Activated T-cell treated with anti-CD3 and anti-CD28 coated beads, Interleukin-2, amount 50 U/mL, for 24 hours (primary cell): ENCODE results near the gene ADAMTSL1.

Source experiments
- DNase-seq: peaks from one replicate; pipeline ENCODE4 v3.0.0-alpha.2; 2020
- H3K27ac Mint-ChIP-seq: 2 replicates; pipeline ENCODE4 v1.8.0; 2020; ENCODE audit warnings: mild to moderate bottlenecking, mixed read lengths
- H3K27me3 Mint-ChIP-seq: 2 replicates; pipeline ENCODE4 v1.8.0; 2020; ENCODE audit warnings: mixed read lengths
- H3K36me3 Mint-ChIP-seq: 2 replicates; pipeline ENCODE4 v1.8.0; 2020; ENCODE audit warnings: low read depth, mixed read lengths
- H3K4me1 Mint-ChIP-seq: 2 replicates; pipeline ENCODE4 v1.8.0; 2020; ENCODE audit warnings: low read depth, mixed read lengths
- H3K4me3 Mint-ChIP-seq: 2 replicates; pipeline ENCODE4 v1.8.0; 2020; ENCODE audit warnings: mild to moderate bottlenecking, moderate library complexity, mixed read lengths
- H3K9me3 Mint-ChIP-seq: 2 replicates; pipeline ENCODE4 v1.8.0; 2020; ENCODE audit warnings: mixed read lengths

Gene ADAMTSL1, protein sequence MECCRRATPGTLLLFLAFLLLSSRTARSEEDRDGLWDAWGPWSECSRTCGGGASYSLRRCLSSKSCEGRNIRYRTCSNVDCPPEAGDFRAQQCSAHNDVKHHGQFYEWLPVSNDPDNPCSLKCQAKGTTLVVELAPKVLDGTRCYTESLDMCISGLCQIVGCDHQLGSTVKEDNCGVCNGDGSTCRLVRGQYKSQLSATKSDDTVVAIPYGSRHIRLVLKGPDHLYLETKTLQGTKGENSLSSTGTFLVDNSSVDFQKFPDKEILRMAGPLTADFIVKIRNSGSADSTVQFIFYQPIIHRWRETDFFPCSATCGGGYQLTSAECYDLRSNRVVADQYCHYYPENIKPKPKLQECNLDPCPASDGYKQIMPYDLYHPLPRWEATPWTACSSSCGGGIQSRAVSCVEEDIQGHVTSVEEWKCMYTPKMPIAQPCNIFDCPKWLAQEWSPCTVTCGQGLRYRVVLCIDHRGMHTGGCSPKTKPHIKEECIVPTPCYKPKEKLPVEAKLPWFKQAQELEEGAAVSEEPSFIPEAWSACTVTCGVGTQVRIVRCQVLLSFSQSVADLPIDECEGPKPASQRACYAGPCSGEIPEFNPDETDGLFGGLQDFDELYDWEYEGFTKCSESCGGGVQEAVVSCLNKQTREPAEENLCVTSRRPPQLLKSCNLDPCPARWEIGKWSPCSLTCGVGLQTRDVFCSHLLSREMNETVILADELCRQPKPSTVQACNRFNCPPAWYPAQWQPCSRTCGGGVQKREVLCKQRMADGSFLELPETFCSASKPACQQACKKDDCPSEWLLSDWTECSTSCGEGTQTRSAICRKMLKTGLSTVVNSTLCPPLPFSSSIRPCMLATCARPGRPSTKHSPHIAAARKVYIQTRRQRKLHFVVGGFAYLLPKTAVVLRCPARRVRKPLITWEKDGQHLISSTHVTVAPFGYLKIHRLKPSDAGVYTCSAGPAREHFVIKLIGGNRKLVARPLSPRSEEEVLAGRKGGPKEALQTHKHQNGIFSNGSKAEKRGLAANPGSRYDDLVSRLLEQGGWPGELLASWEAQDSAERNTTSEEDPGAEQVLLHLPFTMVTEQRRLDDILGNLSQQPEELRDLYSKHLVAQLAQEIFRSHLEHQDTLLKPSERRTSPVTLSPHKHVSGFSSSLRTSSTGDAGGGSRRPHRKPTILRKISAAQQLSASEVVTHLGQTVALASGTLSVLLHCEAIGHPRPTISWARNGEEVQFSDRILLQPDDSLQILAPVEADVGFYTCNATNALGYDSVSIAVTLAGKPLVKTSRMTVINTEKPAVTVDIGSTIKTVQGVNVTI (N-terminal part only)

DNA sequence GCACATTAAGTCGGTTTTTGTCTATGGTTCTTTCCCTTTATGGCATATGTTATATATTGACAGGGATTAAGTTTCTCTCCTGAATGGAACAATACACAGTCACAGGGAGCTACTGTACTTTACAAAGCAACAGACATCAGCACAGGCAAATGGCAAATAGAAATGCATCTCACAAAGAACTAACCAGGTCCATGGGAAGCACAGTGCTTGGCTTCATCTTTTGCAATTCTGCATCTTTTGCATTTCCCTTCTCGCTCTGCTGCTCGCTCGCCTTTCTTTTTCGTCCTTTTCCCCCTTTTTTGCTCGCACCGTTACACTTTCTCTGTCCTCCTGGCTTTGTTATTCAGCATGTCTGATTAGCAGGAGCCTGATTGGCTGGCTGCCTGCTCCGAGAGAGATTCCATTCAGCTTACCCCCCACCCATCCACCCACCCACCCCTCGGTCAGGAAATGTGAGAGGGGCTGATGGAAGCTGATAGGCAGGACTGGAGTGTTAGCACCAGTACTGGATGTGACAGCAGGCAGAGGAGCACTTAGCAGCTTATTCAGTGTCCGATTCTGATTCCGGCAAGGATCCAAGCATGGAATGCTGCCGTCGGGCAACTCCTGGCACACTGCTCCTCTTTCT lies at the start of gene ADAMTSL1:
Gene ADAMTSL1 (plus strand): TSS at position 502 of the 628 bp plus-strand sequence. CDS start 80 bp downstream, at position 582.
- no peaks in the 10 kb centered on the region for H3K9me3 Mint-ChIP-seq
- peaks cover 34% of the 10 kb centered on the region for H3K27me3 Mint-ChIP-seq
- H3K36me3 Mint-ChIP-seq, result no peaks in the 10 kb centered on the region
- no peak for DNase-seq
- no peak within 1 kb of the TSS for H3K27ac Mint-ChIP-seq
- H3K4me3 Mint-ChIP-seq, result no peak within 1 kb of the TSS
- peaks cover 1% of the 10 kb centered on the region for H3K4me1 Mint-ChIP-seq

DNA sequence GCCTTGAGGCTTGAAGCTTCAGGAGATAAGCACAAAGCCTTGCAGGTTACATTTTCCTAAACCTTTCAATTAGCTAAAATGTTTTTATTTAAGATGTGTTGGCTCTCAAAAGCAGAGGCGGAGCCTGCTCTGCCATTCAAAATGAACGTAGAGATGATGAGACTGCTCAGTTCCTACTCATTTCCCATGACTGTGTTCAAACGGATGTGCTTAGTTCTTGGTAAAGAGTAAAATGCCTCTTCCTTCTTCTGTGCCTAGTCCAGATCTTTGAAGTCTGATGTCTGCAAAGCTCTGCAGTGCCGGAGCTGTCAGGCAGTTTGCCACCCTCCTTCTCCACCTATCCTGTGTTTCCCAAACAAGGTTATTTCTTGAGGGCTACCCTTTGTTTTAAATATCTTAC lies 46.3 kb upstream of the ADAMTSL1 start:
- no peaks in the 10 kb centered on the region for H3K9me3 Mint-ChIP-seq
- no peaks in the 10 kb centered on the region for H3K36me3 Mint-ChIP-seq
- no peaks in the 10 kb centered on the region for H3K4me1 Mint-ChIP-seq
- H3K4me3 Mint-ChIP-seq, result no peak overlapping the region
- no peak overlapping the region for H3K27ac Mint-ChIP-seq
- H3K27me3 Mint-ChIP-seq, result no peaks in the 10 kb centered on the region
- no peak for DNase-seq

DNA sequence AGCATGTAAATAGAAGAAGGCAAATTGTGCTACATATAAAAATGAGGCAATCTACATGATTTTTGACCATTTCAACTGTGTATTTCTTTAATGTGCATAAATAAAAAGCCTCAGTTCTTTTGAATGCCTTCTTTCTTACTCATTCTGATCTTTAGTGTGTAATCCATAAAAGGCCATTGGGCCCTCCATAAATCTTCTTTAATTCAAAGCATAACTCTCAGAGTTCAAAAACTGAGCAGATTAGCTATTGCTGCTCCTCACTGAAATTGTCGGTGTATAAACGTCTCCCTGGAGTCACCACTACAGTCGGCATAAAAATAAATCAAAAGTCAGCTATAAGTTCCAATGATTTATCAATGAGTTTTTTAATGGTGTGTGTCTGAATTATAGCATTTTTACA lies 45.3 kb upstream of the ADAMTSL1 start:
- Mint-ChIP-seq H3K4me3 (no peak overlapping the region), H3K9me3 (no peaks in the 10 kb centered on the region), H3K27ac (no peak overlapping the region), H3K4me1 (no peaks in the 10 kb centered on the region), H3K36me3 (no peaks in the 10 kb centered on the region), H3K27me3 (no peaks in the 10 kb centered on the region)
- DNase-seq, result no peak

GRCh38 chr9:18429070-18429469 lies 44.9 kb upstream of the ADAMTSL1 start:
- no peaks in the 10 kb centered on the region for H3K27me3 Mint-ChIP-seq
- H3K4me3 Mint-ChIP-seq, result no peak overlapping the region
- H3K36me3 Mint-ChIP-seq, result no peaks in the 10 kb centered on the region
- H3K27ac Mint-ChIP-seq, result no peak overlapping the region
- DNase-seq, result no peak
- no peaks in the 10 kb centered on the region for H3K4me1 Mint-ChIP-seq
- H3K9me3 Mint-ChIP-seq, result no peaks in the 10 kb centered on the region

DNA sequence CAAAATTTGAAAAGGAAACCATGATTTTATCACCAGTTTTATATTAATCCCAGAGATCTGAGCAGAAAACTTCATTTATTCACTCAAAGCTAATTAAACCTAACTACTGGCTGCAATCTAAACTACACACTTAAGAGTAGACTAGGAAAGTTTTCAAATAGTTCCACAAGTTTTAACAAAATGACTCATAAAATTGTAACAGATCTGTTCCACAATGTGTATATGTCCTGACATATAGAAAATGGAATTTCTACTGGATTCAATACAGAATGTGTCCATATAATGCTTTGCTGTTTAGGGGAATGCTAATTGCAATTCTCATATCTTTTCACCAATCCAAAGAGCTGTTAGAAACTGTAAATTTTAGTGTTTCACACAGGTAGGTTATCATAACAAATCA lies 40.3 kb upstream of the ADAMTSL1 start:
- Mint-ChIP-seq H3K36me3 (no peaks in the 10 kb centered on the region), H3K9me3 (no peaks in the 10 kb centered on the region), H3K4me3 (no peak overlapping the region), H3K27ac (no peak overlapping the region), H3K27me3 (peaks cover 29% of the 10 kb centered on the region), H3K4me1 (no peaks in the 10 kb centered on the region)
- no peak for DNase-seq

- no peaks in the 10 kb centered on the region for H3K9me3 Mint-ChIP-seq
- H3K27ac Mint-ChIP-seq, result no peak overlapping the region
- H3K4me3 Mint-ChIP-seq, result no peak overlapping the region
- H3K36me3 Mint-ChIP-seq, result no peaks in the 10 kb centered on the region
- peaks cover 35% of the 10 kb centered on the region for H3K27me3 Mint-ChIP-seq
- DNase-seq, result no peak
- H3K4me1 Mint-ChIP-seq, result no peaks in the 10 kb centered on the region
Observed at GRCh38 chr9:18437315-18438201, 36.4 kb upstream of the ADAMTSL1 start.

GRCh38 chr9:18438300-18438925 lies 35.5 kb upstream of the ADAMTSL1 start:
- Mint-ChIP-seq H3K27me3 (peaks cover 35% of the 10 kb centered on the region), H3K36me3 (no peaks in the 10 kb centered on the region), H3K4me3 (no peak overlapping the region), H3K9me3 (no peaks in the 10 kb centered on the region), H3K27ac (no peak overlapping the region), H3K4me1 (no peaks in the 10 kb centered on the region)
- DNase-seq, result no peak

GRCh38 chr9:18438951-18439350 lies 35.0 kb upstream of the ADAMTSL1 start:
- Mint-ChIP-seq H3K27me3 (peaks cover 35% of the 10 kb centered on the region), H3K36me3 (no peaks in the 10 kb centered on the region), H3K9me3 (no peaks in the 10 kb centered on the region), H3K27ac (no peak overlapping the region), H3K4me3 (no peak overlapping the region), H3K4me1 (no peaks in the 10 kb centered on the region)
- no peak for DNase-seq

- DNase-seq, result no peak
- Mint-ChIP-seq H3K27me3 (peaks cover 25% of the 10 kb centered on the region), H3K4me3 (no peak overlapping the region), H3K9me3 (no peaks in the 10 kb centered on the region), H3K36me3 (no peaks in the 10 kb centered on the region), H3K27ac (no peak overlapping the region), H3K4me1 (no peaks in the 10 kb centered on the region)
Observed at GRCh38 chr9:18441261-18441660, 32.7 kb upstream of the ADAMTSL1 start.

DNA sequence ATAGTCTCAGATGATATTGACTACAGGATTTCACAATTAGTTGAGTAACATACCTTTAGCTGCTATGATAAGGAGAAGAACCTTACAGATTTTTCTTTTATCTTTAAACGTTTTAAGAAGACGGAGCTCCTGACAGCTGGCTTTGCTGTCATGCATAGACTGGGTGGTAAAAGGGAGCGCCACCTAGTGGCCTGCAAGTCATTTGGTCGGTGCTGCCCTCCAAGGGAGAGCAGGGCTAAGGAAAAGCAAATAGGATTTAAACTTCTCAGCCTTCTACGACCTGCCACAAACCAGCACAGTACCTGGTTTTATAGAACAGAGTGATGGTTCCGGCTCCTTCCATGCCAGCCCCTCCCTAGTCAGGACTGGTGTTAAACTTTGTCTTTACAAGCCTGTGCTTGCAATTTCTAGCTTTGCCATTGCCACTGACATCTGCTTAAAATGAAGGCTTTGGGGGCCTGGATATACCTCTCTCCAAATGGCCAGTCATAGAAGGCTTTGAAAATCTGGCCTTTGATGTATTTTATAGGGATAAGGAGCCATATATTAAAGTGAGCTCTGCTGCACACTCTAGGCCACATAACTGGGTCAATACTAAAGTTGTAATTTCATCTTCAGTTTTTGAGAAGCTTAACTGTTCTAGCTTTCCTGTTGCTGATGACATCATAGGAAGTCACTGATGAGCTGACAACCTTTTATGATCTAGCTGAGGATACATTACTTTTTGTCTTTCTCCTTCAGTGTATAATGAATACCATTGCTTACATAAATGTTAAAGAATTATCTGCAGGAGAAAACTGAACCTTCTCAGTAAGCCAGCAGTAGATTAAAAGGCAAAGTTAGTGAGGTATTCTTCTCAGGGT lies 31.1 kb upstream of the ADAMTSL1 start:
- H3K27ac Mint-ChIP-seq, result no peak overlapping the region
- DNase-seq, result peak; percentile 42
- no peak overlapping the region for H3K4me3 Mint-ChIP-seq
- H3K36me3 Mint-ChIP-seq, result no peaks in the 10 kb centered on the region
- peaks cover 13% of the 10 kb centered on the region for H3K27me3 Mint-ChIP-seq
- no peaks in the 10 kb centered on the region for H3K9me3 Mint-ChIP-seq
- H3K4me1 Mint-ChIP-seq, result no peaks in the 10 kb centered on the region

DNA sequence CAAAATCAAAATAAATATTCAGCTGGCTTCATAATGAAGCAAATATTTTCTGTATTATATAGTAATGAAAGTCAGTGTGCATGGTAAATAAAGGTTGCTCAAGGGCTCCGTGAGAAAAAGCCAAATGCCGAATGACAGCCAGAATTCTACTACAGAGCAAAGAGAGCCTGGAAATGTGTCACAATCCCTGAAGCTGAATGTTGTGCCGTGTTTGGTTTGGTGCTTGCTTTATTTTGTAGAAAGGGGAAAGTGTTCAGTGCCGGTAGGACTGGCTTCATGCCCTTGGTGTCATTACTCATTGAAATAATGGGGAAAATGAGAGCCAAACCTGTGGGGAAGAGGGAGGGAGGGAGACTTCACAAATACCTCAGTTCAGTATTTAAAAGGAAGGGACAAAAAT lies 26.8 kb upstream of the ADAMTSL1 start:
- no peaks in the 10 kb centered on the region for H3K4me1 Mint-ChIP-seq
- H3K27me3 Mint-ChIP-seq, result peaks cover 2% of the 10 kb centered on the region
- no peaks in the 10 kb centered on the region for H3K9me3 Mint-ChIP-seq
- H3K36me3 Mint-ChIP-seq, result no peaks in the 10 kb centered on the region
- H3K27ac Mint-ChIP-seq, result no peak overlapping the region
- DNase-seq, result no peak
- no peak overlapping the region for H3K4me3 Mint-ChIP-seq

DNA sequence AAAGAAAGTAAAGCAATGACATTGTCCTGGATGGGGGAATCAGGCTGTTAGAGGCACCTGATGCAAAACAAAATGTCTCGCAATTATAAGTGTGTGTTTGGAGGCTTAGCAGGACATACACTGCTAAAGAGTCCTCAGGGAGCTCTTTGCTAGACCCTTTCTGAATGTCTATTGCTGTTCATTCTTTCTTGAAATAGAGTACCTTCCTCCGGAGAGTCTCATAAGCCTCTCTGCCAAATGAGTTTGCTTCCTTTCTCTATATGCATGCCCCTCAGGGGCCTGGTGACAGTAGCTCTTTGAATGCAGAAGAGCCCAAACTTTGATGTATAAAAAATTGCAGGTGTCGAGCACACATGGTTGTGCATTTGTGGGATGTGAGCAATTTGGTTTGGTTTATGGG lies 26.4 kb upstream of the ADAMTSL1 start:
- H3K4me3 Mint-ChIP-seq, result no peak overlapping the region
- H3K27me3 Mint-ChIP-seq, result peaks cover 2% of the 10 kb centered on the region
- H3K4me1 Mint-ChIP-seq, result no peaks in the 10 kb centered on the region
- no peaks in the 10 kb centered on the region for H3K36me3 Mint-ChIP-seq
- no peaks in the 10 kb centered on the region for H3K9me3 Mint-ChIP-seq
- H3K27ac Mint-ChIP-seq, result no peak overlapping the region
- DNase-seq, result no peak
